HG02970 (cell line): ENCODE data around the gene SLC40A1.
A peak's percentile ranks its signal among the peaks of the same experiment; 100 is the strongest.
"Not testable (repeated sequence)": the region's sequence is repeated elsewhere in the genome, so short reads cannot be mapped to it uniquely, and the experiment has no call there.

ENCODE experiments used
- ATAC-seq: cut with Tn5 transposase; IDR thresholded peaks from one replicate; pipeline ENCODE4 v1.9.1; 2021; ENCODE audit warnings: mild to moderate bottlenecking, moderate library complexity, moderate number of reproducible peaks; ENCODE audit not compliant: unreplicated experiment, low FRiP score

SLC40A1 gene

GRCh38 chr2:189601652-189602051, 21.1 kb upstream of the SLC40A1 start:
- not testable (repeated sequence) for ATAC-seq

GRCh38 chr2:189601043-189601442, 20.5 kb upstream of the SLC40A1 start:
- ATAC-seq = no peak

- no peak for ATAC-seq
Measured at GRCh38 chr2:189599245-189599644, 18.7 kb upstream of the SLC40A1 start.

GRCh38 chr2:189595417-189595816, 14.8 kb upstream of the SLC40A1 start:
- no peak for ATAC-seq

- ATAC-seq = no peak
Measured at GRCh38 chr2:189594305-189594704, 13.7 kb upstream of the SLC40A1 start.

- no peak for ATAC-seq
Measured at GRCh38 chr2:189593115-189593514, 12.5 kb upstream of the SLC40A1 start.

GRCh38 chr2:189592353-189592984, 11.9 kb upstream of the SLC40A1 start:
- no peak for ATAC-seq

- ATAC-seq = no peak
Measured at GRCh38 chr2:189587780-189588179, 7.2 kb upstream of the SLC40A1 start.

GRCh38 chr2:189585226-189585756, 4.7 kb upstream of the SLC40A1 start:
- no peak for ATAC-seq

GRCh38 chr2:189584686-189585085, 4.1 kb upstream of the SLC40A1 start:
- no peak for ATAC-seq

GRCh38 chr2:189583227-189584198, 2.9 kb upstream of the SLC40A1 start:
- ATAC-seq = no peak

- ATAC-seq = no peak
Measured at GRCh38 chr2:189582809-189583192, 2.2 kb upstream of the SLC40A1 start.

- no peak for ATAC-seq
Measured at GRCh38 chr2:189582140-189582808, 1.7 kb upstream of the SLC40A1 start.

GRCh38 chr2:189581354-189582139, 961 bp upstream of the SLC40A1 start:
- no peak for ATAC-seq

GRCh38 chr2:189580241-189580651, 340 bp downstream of the SLC40A1 start:
- ATAC-seq = peak; percentile 22

- no peak for ATAC-seq
Measured at GRCh38 chr2:189579585-189580186, 900 bp downstream of the SLC40A1 start.

- ATAC-seq = no peak
Measured at GRCh38 chr2:189578272-189578950, 2.2 kb downstream of the SLC40A1 start.

GRCh38 chr2:189577121-189577520, 3.5 kb downstream of the SLC40A1 start:
- no peak for ATAC-seq

- ATAC-seq = no peak
Measured at GRCh38 chr2:189576396-189576795, 4.2 kb downstream of the SLC40A1 start.
